ENCODE data around the gene CLDN17.

CLDN17 gene

GRCh38 chr21:30116479-30116878 is 50.1 kb downstream of the CLDN17 start:
- no peak for DNase-seq
